H1 (cell line): ENCODE measurements around the gene TERF2IP. TPM values are rescaled to one million over a fixed set of nuclear protein-coding genes. Genes with fewer than 3 reads are reported as not detected.

Experiments
- ASH2L ChIP-seq: fragments of 200-600, 300-600 bp; sonication (generic); IDR thresholded peaks from one replicate; pipeline ENCODE4 v1.7.1; 2017; ENCODE audit warnings: low read length
- GABPA ChIP-seq: IDR thresholded peaks from 2 replicates; pipeline ENCODE4 v1.6.1; 2011; ENCODE audit warnings: mild to moderate bottlenecking, low read length, moderate library complexity, borderline replicate concordance; ENCODE audit not compliant: insufficient read depth
- GTF2F1 ChIP-seq: IDR thresholded peaks from 2 replicates; pipeline ENCODE4 v1.6.1; 2012; ENCODE audit warnings: low read depth, low read length, improper control_type of control experiment, borderline replicate concordance
- MAFK ChIP-seq: IDR thresholded peaks from 2 replicates; pipeline ENCODE4 v1.6.1; 2012; ENCODE audit warnings: low read depth, mild to moderate bottlenecking, improper control_type of control experiment, low read length
- SP4 ChIP-seq: IDR thresholded peaks from 2 replicates; pipeline ENCODE4 v1.6.1; 2012; ENCODE audit warnings: low read length, inconsistent platforms
- SRF ChIP-seq: IDR thresholded peaks from 2 replicates; pipeline ENCODE4 v1.6.1; 2011; ENCODE audit warnings: mild to moderate bottlenecking, low read depth, low read length, moderate library complexity
- ZNF274 ChIP-seq: IDR thresholded peaks from 2 replicates; pipeline ENCODE4 v1.7.0; 2012; ENCODE audit warnings: low read length, borderline replicate concordance; ENCODE audit errors: extremely low read depth
- polyA plus RNA-seq, 7 experiments: library from polyadenylated mRNA; depleted of rRNA in 3 of 7; stranded (reverse) in 5 of 7; unstranded in 2 of 7; fragments of >200 nt in 5 of 7; fragments of 200-250 nt in 2 of 7; gene quantifications; 1 replicate in 5 of 7; 2 replicates in 1 of 7; 4 replicates in 1 of 7; pipeline versions ENCODE4 v1.2.1 to v1.2.3, GENCODE V29; 2011 to 2013; ENCODE audit warnings: missing spikeins in 2 of 7, mixed read lengths in 2 of 7
- total RNA-seq: library from RNA; stranded (reverse); fragmentation: NEBNext Ultra II Directional; extraction: Animal tissue kit (Norgen Biotek cat#: 25700); gene quantifications from 2 replicates; pipeline ENCODE4 v1.2.1, GENCODE V29; 2021
- TF ChIP-seq, protein P1 (sequence below), 3 experiments: IDR thresholded peaks; 1 replicate in 2 of 3; 2 replicates in 1 of 3; pipeline versions ENCODE4 v1.5.1 to v1.6.1; 2011; ENCODE audit warnings: low read length in 3 of 3, mild to moderate bottlenecking in 3 of 3, inconsistent platforms in 2 of 3, low read depth in 1 of 3, moderate library complexity in 1 of 3; ENCODE audit not compliant: insufficient read depth in 1 of 3; ENCODE audit errors: control extremely low read depth in 1 of 3
- TF ChIP-seq, protein P2 (sequence below): IDR thresholded peaks from 2 replicates; pipeline ENCODE4 v1.6.1; 2012; ENCODE audit warnings: inconsistent platforms
- TF ChIP-seq, protein P3 (sequence below): IDR thresholded peaks from 2 replicates; pipeline ENCODE4 v1.6.1; 2012; ENCODE audit warnings: inconsistent platforms
- TF ChIP-seq, protein P4 (sequence below): IDR thresholded peaks from 2 replicates; pipeline ENCODE4 v1.6.1; 2011; ENCODE audit warnings: low read length, improper control_type of control experiment

Gene TERF2IP
- total and polyA plus RNA-seq, 2 of the 8 experiments (the other 6 are each of a cell fraction or from before 2014, with no cell fraction given): 5.5 to 15.1 TPM

DNA sequence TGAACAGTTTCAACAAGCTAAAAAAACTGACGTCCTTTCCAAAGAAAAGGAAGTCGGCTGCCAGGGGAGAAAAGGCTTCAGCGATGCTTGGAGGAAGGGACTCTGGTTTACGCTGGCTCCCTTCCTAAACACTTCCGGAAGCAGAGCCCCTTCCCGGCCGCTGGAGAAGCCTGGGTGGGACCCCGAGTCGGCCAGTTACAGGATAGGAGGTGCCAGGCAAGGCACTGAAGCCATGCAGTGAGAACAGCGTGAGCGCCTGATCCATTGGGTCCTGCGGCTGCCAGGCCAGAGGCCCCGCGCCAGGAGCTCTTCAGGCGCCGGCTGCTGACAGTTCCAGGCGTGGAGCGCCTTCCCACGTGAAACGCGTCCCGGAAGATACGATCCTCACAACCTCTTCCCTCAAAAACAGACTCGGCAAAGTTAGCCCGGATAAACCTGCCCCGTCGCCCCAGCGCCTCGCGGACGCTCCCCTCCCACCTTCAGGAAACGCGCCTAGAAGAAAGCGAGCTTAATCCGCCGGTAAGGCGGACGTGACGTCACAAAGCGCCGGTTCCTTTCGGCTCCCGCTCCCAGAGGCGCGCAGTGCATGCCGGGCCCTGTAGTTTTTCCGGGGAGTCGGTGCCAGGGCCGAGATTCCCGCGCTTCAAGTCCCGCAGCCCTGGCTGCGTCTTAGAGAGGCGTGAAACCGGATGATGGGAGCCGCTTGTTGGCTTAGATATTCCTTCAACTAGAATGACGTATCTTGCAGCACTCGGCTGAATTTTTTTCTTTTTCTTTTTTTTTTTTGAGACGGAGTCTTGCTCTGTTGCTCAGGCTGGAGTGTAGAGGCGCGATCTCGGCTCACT, 24.6 kb upstream of the TERF2IP start, which contains the start of gene ADAT1 (continued):
- TF ChIP-seq, protein P1, sequence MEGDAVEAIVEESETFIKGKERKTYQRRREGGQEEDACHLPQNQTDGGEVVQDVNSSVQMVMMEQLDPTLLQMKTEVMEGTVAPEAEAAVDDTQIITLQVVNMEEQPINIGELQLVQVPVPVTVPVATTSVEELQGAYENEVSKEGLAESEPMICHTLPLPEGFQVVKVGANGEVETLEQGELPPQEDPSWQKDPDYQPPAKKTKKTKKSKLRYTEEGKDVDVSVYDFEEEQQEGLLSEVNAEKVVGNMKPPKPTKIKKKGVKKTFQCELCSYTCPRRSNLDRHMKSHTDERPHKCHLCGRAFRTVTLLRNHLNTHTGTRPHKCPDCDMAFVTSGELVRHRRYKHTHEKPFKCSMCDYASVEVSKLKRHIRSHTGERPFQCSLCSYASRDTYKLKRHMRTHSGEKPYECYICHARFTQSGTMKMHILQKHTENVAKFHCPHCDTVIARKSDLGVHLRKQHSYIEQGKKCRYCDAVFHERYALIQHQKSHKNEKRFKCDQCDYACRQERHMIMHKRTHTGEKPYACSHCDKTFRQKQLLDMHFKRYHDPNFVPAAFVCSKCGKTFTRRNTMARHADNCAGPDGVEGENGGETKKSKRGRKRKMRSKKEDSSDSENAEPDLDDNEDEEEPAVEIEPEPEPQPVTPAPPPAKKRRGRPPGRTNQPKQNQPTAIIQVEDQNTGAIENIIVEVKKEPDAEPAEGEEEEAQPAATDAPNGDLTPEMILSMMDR (IDR thresholded peaks at IDR 0.05; ENCODE audit: control extremely low read depth in 1 of 3, insufficient read depth in 1 of 3, low read depth in 1 of 3, low read length in 3 of 3): no peak
- TF ChIP-seq, protein P2, sequence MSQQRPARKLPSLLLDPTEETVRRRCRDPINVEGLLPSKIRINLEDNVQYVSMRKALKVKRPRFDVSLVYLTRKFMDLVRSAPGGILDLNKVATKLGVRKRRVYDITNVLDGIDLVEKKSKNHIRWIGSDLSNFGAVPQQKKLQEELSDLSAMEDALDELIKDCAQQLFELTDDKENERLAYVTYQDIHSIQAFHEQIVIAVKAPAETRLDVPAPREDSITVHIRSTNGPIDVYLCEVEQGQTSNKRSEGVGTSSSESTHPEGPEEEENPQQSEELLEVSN: peak; percentile 65; the same call in 1 of the 2 replicates
- peak; percentile 85; the same call in 1 of the 2 replicates for TF ChIP-seq GABPA
- TF ChIP-seq SRF: peak; percentile 23; the same call in 1 of the 2 replicates
- TF ChIP-seq ASH2L: peak; percentile 88
- no peak for TF ChIP-seq ZNF274
- peak; percentile 67; the same call in 1 of the 2 replicates for TF ChIP-seq GTF2F1
- TF ChIP-seq, protein P3, sequence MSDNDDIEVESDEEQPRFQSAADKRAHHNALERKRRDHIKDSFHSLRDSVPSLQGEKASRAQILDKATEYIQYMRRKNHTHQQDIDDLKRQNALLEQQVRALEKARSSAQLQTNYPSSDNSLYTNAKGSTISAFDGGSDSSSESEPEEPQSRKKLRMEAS: peak; percentile 82
- no peak; the same call in 1 of the 2 replicates for TF ChIP-seq SP4
- no peak for TF ChIP-seq MAFK
- TF ChIP-seq, protein P4, sequence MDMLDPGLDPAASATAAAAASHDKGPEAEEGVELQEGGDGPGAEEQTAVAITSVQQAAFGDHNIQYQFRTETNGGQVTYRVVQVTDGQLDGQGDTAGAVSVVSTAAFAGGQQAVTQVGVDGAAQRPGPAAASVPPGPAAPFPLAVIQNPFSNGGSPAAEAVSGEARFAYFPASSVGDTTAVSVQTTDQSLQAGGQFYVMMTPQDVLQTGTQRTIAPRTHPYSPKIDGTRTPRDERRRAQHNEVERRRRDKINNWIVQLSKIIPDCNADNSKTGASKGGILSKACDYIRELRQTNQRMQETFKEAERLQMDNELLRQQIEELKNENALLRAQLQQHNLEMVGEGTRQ: no peak
